ENCODE measurements around the gene NRXN3. TPM values are rescaled to one million over a fixed set of nuclear protein-coding genes. Genes with fewer than 3 reads are reported as not detected.

Gene NRXN3
- total RNA-seq, 4 donors from 2014 or later, result 0.19 to 1.4 (median 0.40) TPM

- ATAC-seq (ENCODE audit: low FRiP score), result no peak
- no peak for TF ChIP-seq CTCF (IDR thresholded peaks at IDR 0.05)
These were observed 78.4 kb downstream of the NRXN3 start for GRCh38 chr14:78248501-78249090.

GRCh38 chr14:78251308-78251707, 81.1 kb downstream of the NRXN3 start:
- TF ChIP-seq CTCF (IDR thresholded peaks at IDR 0.05), result no peak
- no peak for ATAC-seq (ENCODE audit: low FRiP score)
- no peak for DNase-seq (ENCODE audit: low spot score)

More at GRCh38 chr14:78248501-78249090, 78.4 kb downstream of the NRXN3 start:
- DNase-seq (ENCODE audit: low spot score), result no peak

GRCh38 chr14:78253986-78254385, 83.8 kb downstream of the NRXN3 start:
- TF ChIP-seq CTCF (IDR thresholded peaks at IDR 0.05), result no peak
- DNase-seq (ENCODE audit: low spot score), result no peak
- ATAC-seq (ENCODE audit: low FRiP score), result no peak

DNA sequence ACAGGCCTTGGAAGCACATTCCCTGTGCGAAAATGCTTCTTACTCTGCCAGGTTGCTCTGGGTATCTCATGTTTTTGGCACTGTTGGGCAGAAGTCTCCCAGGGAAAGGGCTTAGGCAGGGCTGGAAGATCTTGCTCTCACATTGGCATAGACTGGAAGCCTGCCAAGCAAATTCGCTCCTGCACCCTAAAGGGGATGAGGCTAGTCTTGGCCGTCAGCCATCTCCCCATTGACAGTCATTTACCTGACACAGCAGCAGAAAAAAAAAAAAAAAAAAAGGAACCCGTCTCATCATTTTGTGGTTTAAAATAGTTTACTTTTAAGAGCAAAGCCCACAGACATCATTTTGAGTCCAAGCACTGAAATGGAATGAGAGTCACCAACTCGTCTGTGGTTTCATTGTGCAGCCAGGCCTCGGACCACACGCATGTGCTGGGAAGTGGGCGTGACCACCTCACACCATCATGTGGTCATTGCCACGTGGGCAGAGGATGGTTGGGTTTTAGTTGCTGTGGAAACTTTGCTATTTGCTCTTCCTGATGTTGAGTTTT, 84.8 kb downstream of the NRXN3 start:
- ATAC-seq (ENCODE audit: low FRiP score) (no peak), DNase-seq (ENCODE audit: low spot score) (no peak)
- TF ChIP-seq CTCF (IDR thresholded peaks at IDR 0.05), result no peak

DNA sequence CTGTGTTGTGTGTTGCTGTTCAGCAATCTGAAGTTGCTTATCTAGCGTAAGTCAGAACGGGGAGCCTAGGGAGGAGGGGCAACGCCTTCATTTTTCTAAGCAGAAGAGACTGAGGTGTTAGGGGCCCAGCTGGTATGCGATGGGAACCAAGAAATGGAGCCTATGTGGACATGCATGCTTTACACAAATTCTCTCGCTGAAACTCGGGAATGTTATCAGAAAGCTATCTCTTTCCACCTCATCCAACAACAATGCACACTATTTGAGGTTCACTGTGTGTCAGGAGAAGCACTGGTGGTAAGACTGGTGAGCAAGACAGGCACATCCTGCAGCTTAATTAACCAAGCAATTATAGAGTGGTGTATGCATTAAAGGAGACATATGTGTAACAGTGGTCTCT, 89.7 kb downstream of the NRXN3 start:
- DNase-seq (ENCODE audit: low spot score) (no peak), ATAC-seq (ENCODE audit: low FRiP score) (no peak)
- TF ChIP-seq CTCF (IDR thresholded peaks at IDR 0.05), result no peak

GRCh38 chr14:78278464-78279250, 108.5 kb downstream of the NRXN3 start:
- TF ChIP-seq CTCF (IDR thresholded peaks at IDR 0.05), result no peak

More at GRCh38 chr14:78278464-78279250, 108.5 kb downstream of the NRXN3 start:
- no peak for ATAC-seq (ENCODE audit: low FRiP score)
- no peak for DNase-seq (ENCODE audit: low spot score)

Data from omental fat pad (tissue), 4 donors.